GM21360 (cell line): ENCODE results near the gene BAHCC1.

Experiments used
- ATAC-seq: cut with Tn5 transposase; IDR thresholded peaks from one replicate; pipeline ENCODE4 v1.9.1; 2021; ENCODE audit warnings: mild to moderate bottlenecking, moderate library complexity; ENCODE audit not compliant: unreplicated experiment

The BAHCC1 gene

GRCh38 chr17:81476635-81477034, 81.4 kb downstream of the BAHCC1 start:
- no peak for ATAC-seq

GRCh38 chr17:81477173-81477572, 81.9 kb downstream of the BAHCC1 start:
- no peak for ATAC-seq

GRCh38 chr17:81478119-81478518, 82.9 kb downstream of the BAHCC1 start:
- no peak for ATAC-seq

GRCh38 chr17:81479175-81480071, 84.2 kb downstream of the BAHCC1 start:
- no peak for ATAC-seq

- no peak for ATAC-seq
Observed at GRCh38 chr17:81480140-81481072, 85.1 kb downstream of the BAHCC1 start.

- no peak for ATAC-seq
Observed at GRCh38 chr17:81481073-81481799, 86.0 kb downstream of the BAHCC1 start.

GRCh38 chr17:81481815-81482505, 86.7 kb downstream of the BAHCC1 start:
- ATAC-seq = no peak

GRCh38 chr17:81482673-81483072, 87.4 kb downstream of the BAHCC1 start:
- ATAC-seq = no peak

- ATAC-seq = no peak
Observed at GRCh38 chr17:81483085-81483861, 88.0 kb downstream of the BAHCC1 start.

GRCh38 chr17:81483862-81484194, 88.6 kb downstream of the BAHCC1 start:
- ATAC-seq = no peak

GRCh38 chr17:81484195-81484979, 89.1 kb downstream of the BAHCC1 start:
- ATAC-seq = no peak

- ATAC-seq = no peak
Observed at GRCh38 chr17:81486199-81486810, 91.0 kb downstream of the BAHCC1 start.

GRCh38 chr17:81487089-81487486, 91.8 kb downstream of the BAHCC1 start:
- no peak for ATAC-seq

- no peak for ATAC-seq
Observed at GRCh38 chr17:81487487-81488275, 92.4 kb downstream of the BAHCC1 start.

GRCh38 chr17:81488276-81488860, 93.1 kb downstream of the BAHCC1 start:
- no peak for ATAC-seq

- ATAC-seq = no peak
Observed at GRCh38 chr17:81489012-81489997, 94.0 kb downstream of the BAHCC1 start.
